DND-41 (cell line): ENCODE measurements around the gene ZNF689.

Experiments used
- EZH2 ChIP-seq: IDR thresholded peaks from 3 replicates; pipeline ENCODE4 v1.6.1; 2012; ENCODE audit warnings: borderline replicate concordance, low read depth, mild to moderate bottlenecking, moderate library complexity, low read length, inconsistent platforms; ENCODE audit not compliant: severe bottlenecking
- TF ChIP-seq, protein P1 (sequence below): IDR thresholded peaks from 2 replicates; pipeline ENCODE4 v1.5.1; 2012; ENCODE audit warnings: borderline replicate concordance, low read length, moderate library complexity, mild to moderate bottlenecking; ENCODE audit not compliant: poor library complexity, severe bottlenecking; ENCODE audit errors: extremely low read depth

DNA sequence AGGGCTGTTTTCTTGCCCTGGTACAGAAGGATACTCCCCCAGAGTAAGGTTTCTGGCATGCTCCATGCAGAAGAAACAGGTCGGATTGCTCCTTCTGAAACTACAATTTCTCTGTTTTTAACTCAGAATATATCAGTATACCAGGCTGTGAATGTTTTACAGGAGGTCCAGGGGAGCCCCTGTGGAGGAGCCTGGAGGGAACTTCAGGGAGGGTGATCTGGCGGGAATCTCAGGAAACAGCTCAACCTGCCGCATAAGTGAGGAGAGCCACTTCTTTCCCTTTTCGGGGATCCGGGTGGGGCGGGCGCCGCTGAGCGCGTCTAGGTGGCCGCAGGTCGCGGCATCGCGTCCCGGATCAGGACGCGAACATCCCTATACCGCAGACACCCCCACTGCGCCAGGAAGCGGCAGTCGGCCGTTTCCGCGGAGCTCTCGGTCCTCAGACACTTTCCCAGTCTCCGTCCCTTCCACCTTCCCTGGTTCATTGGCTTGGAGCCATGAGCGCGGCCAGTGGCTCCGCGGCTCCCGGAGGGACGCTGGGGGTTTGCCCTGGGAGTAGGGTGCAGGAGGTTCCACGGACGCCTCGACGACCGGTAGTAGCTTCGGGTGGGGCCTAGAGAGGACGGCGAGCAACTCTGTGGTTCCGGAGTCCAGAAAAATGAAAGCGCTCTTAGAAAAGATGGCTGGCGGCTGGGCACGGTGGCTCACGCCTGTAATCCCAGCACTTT, 48.9 kb downstream of the ZNF689 start:
- TF ChIP-seq, protein P1, sequence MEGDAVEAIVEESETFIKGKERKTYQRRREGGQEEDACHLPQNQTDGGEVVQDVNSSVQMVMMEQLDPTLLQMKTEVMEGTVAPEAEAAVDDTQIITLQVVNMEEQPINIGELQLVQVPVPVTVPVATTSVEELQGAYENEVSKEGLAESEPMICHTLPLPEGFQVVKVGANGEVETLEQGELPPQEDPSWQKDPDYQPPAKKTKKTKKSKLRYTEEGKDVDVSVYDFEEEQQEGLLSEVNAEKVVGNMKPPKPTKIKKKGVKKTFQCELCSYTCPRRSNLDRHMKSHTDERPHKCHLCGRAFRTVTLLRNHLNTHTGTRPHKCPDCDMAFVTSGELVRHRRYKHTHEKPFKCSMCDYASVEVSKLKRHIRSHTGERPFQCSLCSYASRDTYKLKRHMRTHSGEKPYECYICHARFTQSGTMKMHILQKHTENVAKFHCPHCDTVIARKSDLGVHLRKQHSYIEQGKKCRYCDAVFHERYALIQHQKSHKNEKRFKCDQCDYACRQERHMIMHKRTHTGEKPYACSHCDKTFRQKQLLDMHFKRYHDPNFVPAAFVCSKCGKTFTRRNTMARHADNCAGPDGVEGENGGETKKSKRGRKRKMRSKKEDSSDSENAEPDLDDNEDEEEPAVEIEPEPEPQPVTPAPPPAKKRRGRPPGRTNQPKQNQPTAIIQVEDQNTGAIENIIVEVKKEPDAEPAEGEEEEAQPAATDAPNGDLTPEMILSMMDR: no peak
- TF ChIP-seq EZH2: no peak
